GM12875 (cell line): Measurements from ENCODE around the gene MYT1.

Experiments used
- H3K4me3 ChIP-seq: one replicate; pipeline ENCODE4 v1.5.1; 2011; ENCODE audit warnings: low read depth, low read length, control low read depth
- CTCF ChIP-seq: IDR thresholded peaks from 2 replicates; pipeline ENCODE4 v1.5.1; 2011; ENCODE audit warnings: low read depth, mild to moderate bottlenecking, control low read depth, inconsistent platforms, low read length, moderate library complexity, borderline replicate concordance; ENCODE audit not compliant: insufficient read depth

The MYT1 gene

GRCh38 chr20:64207641-64208590 lies 43.7 kb downstream of the MYT1 start:
- H3K4me3 ChIP-seq = no peak overlapping the region
- TF ChIP-seq CTCF = no peak

- no peak for TF ChIP-seq CTCF
- H3K4me3 ChIP-seq = no peak overlapping the region
Observed at GRCh38 chr20:64209148-64209547, 44.9 kb downstream of the MYT1 start.

- TF ChIP-seq CTCF = no peak
- H3K4me3 ChIP-seq = no peak overlapping the region
Observed at GRCh38 chr20:64210656-64211369, 46.6 kb downstream of the MYT1 start.

DNA sequence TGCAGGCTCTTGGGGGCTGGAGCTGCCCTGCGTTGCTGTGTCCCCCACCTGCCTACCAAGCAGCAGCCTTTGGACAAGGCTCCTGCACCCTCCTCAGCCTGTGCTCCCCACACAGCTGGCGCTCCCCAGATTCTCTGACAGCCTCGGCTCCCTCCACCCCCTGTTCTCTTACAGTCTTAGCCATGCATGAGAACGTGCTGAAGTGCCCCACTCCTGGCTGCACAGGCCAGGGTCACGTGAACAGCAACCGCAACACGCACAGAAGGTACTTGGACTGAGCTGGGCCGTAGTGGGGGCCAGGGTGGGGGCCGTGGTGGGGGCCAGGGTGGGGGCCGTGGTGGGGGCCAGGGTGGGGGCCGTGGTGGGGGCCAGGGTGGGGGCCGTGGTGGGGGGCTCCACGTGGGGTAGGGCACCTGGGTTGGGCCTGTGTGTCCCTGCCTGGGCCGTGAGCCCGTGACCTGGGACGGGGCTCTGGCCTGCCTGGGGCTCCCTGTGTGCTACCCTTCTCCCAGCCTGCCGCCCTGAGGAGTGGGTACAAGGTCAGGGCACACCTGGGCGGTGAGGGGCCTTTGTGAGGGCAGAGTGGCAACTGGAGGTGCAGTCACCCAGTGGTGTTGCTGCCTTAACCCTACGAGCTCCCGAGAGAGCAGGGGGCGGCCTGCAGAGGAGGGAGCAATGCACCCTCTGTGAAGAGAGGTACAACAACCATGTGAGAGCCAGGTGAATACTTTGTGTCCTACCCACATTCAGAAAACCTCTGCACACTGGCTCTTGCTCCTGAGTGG lies 47.8 kb downstream of the MYT1 start:
- H3K4me3 ChIP-seq = no peak overlapping the region
- no peak for TF ChIP-seq CTCF

GRCh38 chr20:64212755-64213154 lies 48.5 kb downstream of the MYT1 start:
- no peak overlapping the region for H3K4me3 ChIP-seq
- no peak for TF ChIP-seq CTCF

DNA sequence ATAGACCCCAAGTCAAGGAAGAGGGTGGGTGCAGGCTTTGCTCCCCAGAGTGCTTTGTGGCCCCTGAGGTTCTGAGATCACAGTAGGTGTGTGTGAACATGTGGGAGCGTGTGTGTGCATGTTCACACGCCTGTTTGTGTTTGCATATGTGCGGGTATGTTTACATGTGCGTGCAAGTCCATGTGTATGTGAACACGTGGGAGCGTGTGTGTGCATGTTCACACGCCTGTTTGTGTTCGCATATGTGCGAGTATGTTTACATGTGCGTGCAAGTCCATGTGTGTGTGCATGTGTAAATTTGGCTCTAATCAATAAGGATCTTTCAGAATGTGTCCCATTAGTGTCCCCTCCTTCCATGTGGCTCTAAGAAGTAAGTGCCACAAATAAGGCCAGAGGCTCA lies 49.9 kb downstream of the MYT1 start:
- no peak overlapping the region for H3K4me3 ChIP-seq
- no peak for TF ChIP-seq CTCF
